Type B pancreatic cell (in vitro differentiated cells): ENCODE measurements around the gene MARK2. TPM values are rescaled to one million over a fixed set of nuclear protein-coding genes. Genes with fewer than 3 reads are reported as not detected.

Experiments used
- DNase-seq: peaks from one replicate; pipeline ENCODE4 v3.0.0; 2021; ENCODE audit warnings: mixed read lengths; ENCODE audit not compliant: unreplicated experiment; ENCODE audit errors: extremely low spot score
- H3K27ac Mint-ChIP-seq: 2 replicates; pipeline ENCODE4 v1.8.0; 2021; ENCODE audit warnings: mild to moderate bottlenecking, mixed read lengths
- H3K27me3 Mint-ChIP-seq: 2 replicates; pipeline ENCODE4 v1.8.0; 2021; ENCODE audit warnings: mixed read lengths
- H3K36me3 Mint-ChIP-seq: 2 replicates; pipeline ENCODE4 v1.8.0; 2021; ENCODE audit warnings: mixed read lengths
- H3K4me1 Mint-ChIP-seq: one replicate; pipeline ENCODE4 v1.8.0; 2021; ENCODE audit warnings: mixed read lengths; ENCODE audit not compliant: unreplicated experiment
- H3K4me3 Mint-ChIP-seq: 2 replicates; pipeline ENCODE4 v1.8.0; 2021; ENCODE audit warnings: mild to moderate bottlenecking, mixed read lengths
- H3K9me3 Mint-ChIP-seq: 2 replicates; pipeline ENCODE4 v1.8.0; 2021; ENCODE audit warnings: mixed read lengths
- CTCF ChIP-seq: fragments of 200-600 bp; sonication (generic); conservative IDR thresholded peaks from 2 replicates; pipeline ENCODE4 v1.5.0; 2021; ENCODE audit warnings: antibody characterized with exemption, mild to moderate bottlenecking
- total RNA-seq: library from RNA; stranded (reverse); gene quantifications from 2 replicates; pipeline ENCODE4 v1.2.1, GENCODE V29; 2021; ENCODE audit warnings: low replicate concordance

Gene MARK2
- total RNA-seq, 1 donor from 2014 or later = 52.8 TPM

- Mint-ChIP-seq H3K27ac (peak overlapping the region; percentile 96), H3K4me1 (peaks cover 35% of the 10 kb centered on the region), H3K36me3 (no peaks in the 10 kb centered on the region), H3K27me3 (no peaks in the 10 kb centered on the region), H3K4me3 (peak overlapping the region; percentile 50), H3K9me3 (no peaks in the 10 kb centered on the region)
- TF ChIP-seq CTCF = no peak
- no peak for DNase-seq
Observed at GRCh38 chr11:63887386-63887999, 48.6 kb downstream of the MARK2 start.

- H3K9me3 Mint-ChIP-seq = no peaks in the 10 kb centered on the region
- no peak for TF ChIP-seq CTCF
- peaks cover 33% of the 10 kb centered on the region for H3K4me1 Mint-ChIP-seq
- H3K36me3 Mint-ChIP-seq = peaks cover 4% of the 10 kb centered on the region
- peak overlapping the region; percentile 83 for H3K4me3 Mint-ChIP-seq
- peak overlapping the region; percentile 96 for H3K27ac Mint-ChIP-seq
- DNase-seq = no peak
- no peaks in the 10 kb centered on the region for H3K27me3 Mint-ChIP-seq
Observed at GRCh38 chr11:63888170-63889086, 49.5 kb downstream of the MARK2 start.

GRCh38 chr11:63889344-63889743, 50.4 kb downstream of the MARK2 start:
- no peaks in the 10 kb centered on the region for H3K9me3 Mint-ChIP-seq
- H3K27ac Mint-ChIP-seq = peak overlapping the region; percentile 96
- TF ChIP-seq CTCF = no peak
- no peaks in the 10 kb centered on the region for H3K27me3 Mint-ChIP-seq
- H3K4me1 Mint-ChIP-seq = peaks cover 31% of the 10 kb centered on the region
- H3K36me3 Mint-ChIP-seq = peaks cover 8% of the 10 kb centered on the region
- DNase-seq = no peak
- H3K4me3 Mint-ChIP-seq = peak overlapping the region; percentile 83

GRCh38 chr11:63890368-63890767, 51.5 kb downstream of the MARK2 start:
- peak overlapping the region; percentile 38 for H3K27ac Mint-ChIP-seq
- H3K36me3 Mint-ChIP-seq = peaks cover 12% of the 10 kb centered on the region
- no peaks in the 10 kb centered on the region for H3K9me3 Mint-ChIP-seq
- peaks cover 27% of the 10 kb centered on the region for H3K4me1 Mint-ChIP-seq
- H3K4me3 Mint-ChIP-seq = no peak overlapping the region
- no peak for DNase-seq
- no peak for TF ChIP-seq CTCF
- no peaks in the 10 kb centered on the region for H3K27me3 Mint-ChIP-seq

GRCh38 chr11:63892228-63892627, 53.3 kb downstream of the MARK2 start:
- Mint-ChIP-seq H3K27ac (no peak overlapping the region), H3K9me3 (no peaks in the 10 kb centered on the region)

More at GRCh38 chr11:63892228-63892627, 53.3 kb downstream of the MARK2 start:
- Mint-ChIP-seq H3K36me3 (peaks cover 24% of the 10 kb centered on the region), H3K4me3 (no peak overlapping the region), H3K4me1 (peaks cover 27% of the 10 kb centered on the region), H3K27me3 (no peaks in the 10 kb centered on the region)
- DNase-seq = no peak
- no peak for TF ChIP-seq CTCF
